ENCODE data around the gene GNPDA2. TPM values are rescaled to one million over a fixed set of nuclear protein-coding genes. Genes with fewer than 3 reads are reported as not detected.

GNPDA2 gene
- total and polyA plus RNA-seq, 9 of the 15 experiments (the other 6 are each of a cell fraction or from before 2014, with no cell fraction given), result 10.6 to 20.4 (median 13.0) TPM

DNA sequence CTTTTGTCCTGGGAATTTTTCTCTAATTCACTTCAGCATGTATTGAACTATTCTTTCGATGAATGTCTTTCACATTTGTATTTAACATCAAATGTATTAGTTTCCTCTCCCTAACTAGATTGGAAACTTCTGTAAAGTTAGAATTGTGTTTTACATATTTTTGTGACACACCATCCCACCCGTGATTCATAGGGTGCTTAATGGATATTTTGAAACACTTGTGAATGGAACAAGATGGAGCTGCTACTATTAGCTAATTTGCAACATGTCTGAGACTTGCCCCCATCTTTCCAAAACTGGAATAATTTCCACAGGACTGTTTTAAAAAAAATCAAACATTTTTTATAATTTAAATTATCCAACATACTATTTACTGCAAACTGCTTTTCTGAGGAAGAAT is 30.2 kb upstream of the GNPDA2 start:
- no peaks in the 10 kb centered on the region for H3K9me3 ChIP-seq (replicated peaks; ENCODE audit: control insufficient read depth, insufficient read depth, low read depth, low read length)
- H3K4me2 ChIP-seq (ENCODE audit: insufficient read depth, low read length), result no peak overlapping the region
- BruUV-seq (replicated peaks), result no TSS peak
- no peak overlapping the region for H3K4me3 ChIP-seq
- whole genome bisulfite sequencing (ENCODE audit: insufficient coverage, low coverage, missing lambda C conversion rate), result 3% methylated on average over 2 of the region's 2 CpGs
- ATAC-seq (no peak), DNase-seq (ENCODE audit: extremely low read depth in 1 of 4, low spot score in 3 of 4) (no peak), FAIRE-seq (no peak)
- in situ Hi-C loops (cut with MboI), result no loop called here
- no peak for TF ChIP-seq MTA3 (IDR thresholded peaks at IDR 0.05; ENCODE audit: borderline replicate concordance)
- no peak for TF ChIP-seq GABPA (tag; conservative IDR thresholded peaks at IDR 0.05; ENCODE audit: low read depth)
- TF ChIP-seq MAZ (CRISPR knock-in tag; conservative IDR thresholded peaks at IDR 0.05 in 1 of 2, IDR thresholded peaks at IDR 0.05 in 1 of 2), result no peak
- TF ChIP-seq TRIM24 (IDR thresholded peaks at IDR 0.05), result no peak
- no peak for TF ChIP-seq FOXK1 (CRISPR knock-in tag; IDR thresholded peaks at IDR 0.05; ENCODE audit: borderline replicate concordance)
- no peak for TF ChIP-seq SRSF7 (optimal IDR thresholded peaks at IDR 0.05; ENCODE audit: low read depth, low read length)
- TF ChIP-seq TEAD2 (tag; IDR thresholded peaks at IDR 0.05), result no peak
- TF ChIP-seq, protein P1, sequence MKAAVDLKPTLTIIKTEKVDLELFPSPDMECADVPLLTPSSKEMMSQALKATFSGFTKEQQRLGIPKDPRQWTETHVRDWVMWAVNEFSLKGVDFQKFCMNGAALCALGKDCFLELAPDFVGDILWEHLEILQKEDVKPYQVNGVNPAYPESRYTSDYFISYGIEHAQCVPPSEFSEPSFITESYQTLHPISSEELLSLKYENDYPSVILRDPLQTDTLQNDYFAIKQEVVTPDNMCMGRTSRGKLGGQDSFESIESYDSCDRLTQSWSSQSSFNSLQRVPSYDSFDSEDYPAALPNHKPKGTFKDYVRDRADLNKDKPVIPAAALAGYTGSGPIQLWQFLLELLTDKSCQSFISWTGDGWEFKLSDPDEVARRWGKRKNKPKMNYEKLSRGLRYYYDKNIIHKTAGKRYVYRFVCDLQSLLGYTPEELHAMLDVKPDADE (conservative IDR thresholded peaks at IDR 0.05; ENCODE audit: control insufficient read depth, low read depth, low read length), result no peak
- no peak for TF ChIP-seq HIVEP1 (CRISPR knock-in tag; IDR thresholded peaks at IDR 0.05)
- no peak for TF ChIP-seq ZNF197 (CRISPR knock-in tag; IDR thresholded peaks at IDR 0.05; ENCODE audit: low read depth)
- POLR2A ChIA-PET, result no interaction called here
- H3K4me1 ChIP-seq (replicated peaks in 1 of 2; ENCODE audit: control insufficient read depth in 2 of 2, insufficient read depth in 2 of 2, low read length in 2 of 2), result no peaks in the 10 kb centered on the region
- no peaks in the 10 kb centered on the region for H4K20me1 ChIP-seq (replicated peaks; ENCODE audit: control insufficient read depth, insufficient read depth, low read length)
- intact Hi-C loops (cut with micrococcal nuclease), result no loop called here
- no peaks in the 10 kb centered on the region for H3K27me3 ChIP-seq (ENCODE audit: control insufficient read depth in 2 of 2, insufficient read depth in 2 of 2, low read length in 2 of 2)
- CTCF ChIA-PET (ENCODE audit: low intra/inter-chr PET ratio), result no interaction called here
- H3K9ac ChIP-seq (ENCODE audit: insufficient read depth in 1 of 2, low read depth in 2 of 2, low read length in 2 of 2), result no peak overlapping the region
- H3K36me3 ChIP-seq (ENCODE audit: control insufficient read depth, insufficient read depth, low read length), result no peaks in the 10 kb centered on the region
- no peaks in the 10 kb centered on the region for H3K79me2 ChIP-seq (ENCODE audit: control insufficient read depth, insufficient read depth, low read length)
- no peak overlapping the region for H2AFZ ChIP-seq (ENCODE audit: low read depth, low read length)
- H3K27ac ChIP-seq (ENCODE audit: extremely low read depth, low read depth, low read length), result no peak overlapping the region
- no peaks in the 10 kb centered on the region for H3K9me1 ChIP-seq (ENCODE audit: control insufficient read depth, insufficient read depth, low read length)

Data from K562 (cell line).